Measurements from ENCODE around the gene TRUB1.

The TRUB1 gene

GRCh38 chr10:114996542-114996941 is 58.5 kb downstream of the TRUB1 start:
- no peak overlapping the region for H2BK12ac ChIP-seq (ENCODE audit: low read length in 2 of 2)
- no peak overlapping the region for H2AFZ ChIP-seq (ENCODE audit: low read depth, low read length)

GRCh38 chr10:114998993-114999392 is 61.0 kb downstream of the TRUB1 start:
- H3K4me1 ChIP-seq (ENCODE audit: control insufficient read depth, insufficient read depth, low read depth, low read length), result peaks cover 8% of the 10 kb centered on the region
- no peak overlapping the region for H2AFZ ChIP-seq (ENCODE audit: low read depth, low read length)
- WGBS, result 94% methylated on average over 7 of the region's 7 CpGs
- no peaks in the 10 kb centered on the region for H3K27me3 ChIP-seq (ENCODE audit: control insufficient read depth in 1 of 2, insufficient read depth in 1 of 2, low read length in 2 of 2)
- H3K36me3 ChIP-seq (ENCODE audit: control insufficient read depth in 1 of 2, insufficient read depth in 2 of 2, low read depth in 1 of 2, low read length in 2 of 2), result peaks cover 0 to 4% of the 10 kb centered on the region in 2 experiments
- H3K4me3 ChIP-seq (ENCODE audit: insufficient read depth in 1 of 2, low read depth in 1 of 2, low read length in 2 of 2), result no peak overlapping the region
- no peak overlapping the region for H3K14ac ChIP-seq (ENCODE audit: low read length in 2 of 2)
- peak overlapping the region; percentile 88 for H2AK5ac ChIP-seq (ENCODE audit: low read length, severe bottlenecking)
- no peaks in the 10 kb centered on the region for H3K79me1 ChIP-seq (replicated peaks; ENCODE audit: low read length, poor library complexity, severe bottlenecking)
- no peak overlapping the region for H2BK120ac ChIP-seq (ENCODE audit: low read depth, low read length)
- H2BK15ac ChIP-seq (ENCODE audit: low read depth, poor library complexity, severe bottlenecking), result no peak overlapping the region
- no peak overlapping the region for H2BK5ac ChIP-seq (ENCODE audit: low read depth, low read length, poor library complexity, severe bottlenecking)
- H3K9ac ChIP-seq (ENCODE audit: low read length), result no peak overlapping the region
- peak overlapping the region in 1 of 2 experiments; percentile 33 for H2BK12ac ChIP-seq (ENCODE audit: low read length in 2 of 2)
- H3K27ac ChIP-seq (ENCODE audit: low read length, poor library complexity, severe bottlenecking), result no peak overlapping the region
- no peak overlapping the region for H3K4me2 ChIP-seq (ENCODE audit: low read length, poor library complexity, severe bottlenecking)
- H3K4ac ChIP-seq (ENCODE audit: low read depth in 1 of 2, low read length in 2 of 2), result no peak overlapping the region
- peak overlapping the region in 1 of 2 experiments; percentile 5 for H3K18ac ChIP-seq (ENCODE audit: low read depth in 1 of 2, low read length in 2 of 2)
- H4K91ac ChIP-seq (ENCODE audit: low read length), result no peak overlapping the region
- DNase-seq, result no peak
- H3K23ac ChIP-seq (ENCODE audit: low read length in 2 of 2), result no peak overlapping the region
- H4K8ac ChIP-seq (ENCODE audit: low read length), result no peak overlapping the region
- no peaks in the 10 kb centered on the region for H3K9me3 ChIP-seq (ENCODE audit: control insufficient read depth, low read length)

More at GRCh38 chr10:114996542-114996941, 58.5 kb downstream of the TRUB1 start:
- peak; percentile 54 for DNase-seq
- Histone ChIP-seq H3K4me2 (ENCODE audit: low read length, poor library complexity, severe bottlenecking) (no peak overlapping the region), H3K14ac (ENCODE audit: low read length in 2 of 2) (no peak overlapping the region), H3K9ac (ENCODE audit: low read length) (no peak overlapping the region), H4K8ac (ENCODE audit: low read length) (no peak overlapping the region), H3K36me3 (ENCODE audit: control insufficient read depth in 1 of 2, insufficient read depth in 2 of 2, low read depth in 1 of 2, low read length in 2 of 2) (peaks cover 0 to 4% of the 10 kb centered on the region in 2 experiments), H2BK15ac (ENCODE audit: low read depth, poor library complexity, severe bottlenecking) (no peak overlapping the region), H3K27ac (ENCODE audit: low read length, poor library complexity, severe bottlenecking) (no peak overlapping the region), H2AK5ac (ENCODE audit: low read length, severe bottlenecking) (no peak overlapping the region), H3K18ac (ENCODE audit: low read depth in 1 of 2, low read length in 2 of 2) (no peak overlapping the region), H3K23ac (ENCODE audit: low read length in 2 of 2) (no peak overlapping the region), H4K91ac (ENCODE audit: low read length) (no peak overlapping the region), H3K4me1 (ENCODE audit: control insufficient read depth, insufficient read depth, low read depth, low read length) (peaks cover 8% of the 10 kb centered on the region), H3K79me1 (replicated peaks; ENCODE audit: low read length, poor library complexity, severe bottlenecking) (peaks cover 3% of the 10 kb centered on the region), H3K9me3 (ENCODE audit: control insufficient read depth, low read length) (no peaks in the 10 kb centered on the region), H3K4me3 (ENCODE audit: insufficient read depth in 1 of 2, low read depth in 1 of 2, low read length in 2 of 2) (no peak overlapping the region), H3K4ac (ENCODE audit: low read depth in 1 of 2, low read length in 2 of 2) (no peak overlapping the region), H2BK120ac (ENCODE audit: low read depth, low read length) (no peak overlapping the region), H2BK5ac (ENCODE audit: low read depth, low read length, poor library complexity, severe bottlenecking) (no peak overlapping the region), H3K27me3 (ENCODE audit: control insufficient read depth in 1 of 2, insufficient read depth in 1 of 2, low read length in 2 of 2) (no peaks in the 10 kb centered on the region)
- 76% methylated on average over 1 of the region's 4 CpGs for WGBS

- WGBS, result 76% methylated on average over 13 of the region's 13 CpGs
Measured at GRCh38 chr10:115001506-115002381, 63.7 kb downstream of the TRUB1 start.

GRCh38 chr10:115003396-115003795 is 65.4 kb downstream of the TRUB1 start:
- Histone ChIP-seq H3K27ac (ENCODE audit: low read length, poor library complexity, severe bottlenecking) (no peak overlapping the region), H3K4me2 (ENCODE audit: low read length, poor library complexity, severe bottlenecking) (no peak overlapping the region), H2BK12ac (ENCODE audit: low read length in 2 of 2) (no peak overlapping the region), H3K4me1 (ENCODE audit: control insufficient read depth, insufficient read depth, low read depth, low read length) (peaks cover 5% of the 10 kb centered on the region), H3K23ac (ENCODE audit: low read length in 2 of 2) (no peak overlapping the region), H3K4me3 (ENCODE audit: insufficient read depth in 1 of 2, low read depth in 1 of 2, low read length in 2 of 2) (no peak overlapping the region), H2BK5ac (ENCODE audit: low read depth, low read length, poor library complexity, severe bottlenecking) (no peak overlapping the region), H3K27me3 (ENCODE audit: control insufficient read depth in 1 of 2, insufficient read depth in 1 of 2, low read length in 2 of 2) (peaks cover 0 to 3% of the 10 kb centered on the region in 2 experiments), H3K4ac (ENCODE audit: low read depth in 1 of 2, low read length in 2 of 2) (no peak overlapping the region), H3K14ac (ENCODE audit: low read length in 2 of 2) (no peak overlapping the region), H2AK5ac (ENCODE audit: low read length, severe bottlenecking) (no peak overlapping the region), H3K79me1 (replicated peaks; ENCODE audit: low read length, poor library complexity, severe bottlenecking) (no peaks in the 10 kb centered on the region), H2AFZ (ENCODE audit: low read depth, low read length) (no peak overlapping the region), H3K9ac (ENCODE audit: low read length) (no peak overlapping the region), H2BK120ac (ENCODE audit: low read depth, low read length) (no peak overlapping the region), H4K91ac (ENCODE audit: low read length) (no peak overlapping the region), H3K18ac (ENCODE audit: low read depth in 1 of 2, low read length in 2 of 2) (no peak overlapping the region), H2BK15ac (ENCODE audit: low read depth, poor library complexity, severe bottlenecking) (no peak overlapping the region), H4K8ac (ENCODE audit: low read length) (no peak overlapping the region), H3K9me3 (ENCODE audit: control insufficient read depth, low read length) (no peaks in the 10 kb centered on the region), H3K36me3 (ENCODE audit: control insufficient read depth in 1 of 2, insufficient read depth in 2 of 2, low read depth in 1 of 2, low read length in 2 of 2) (no peaks in the 10 kb centered on the region)
- DNase-seq, result no peak
- 94% methylated on average over 2 of the region's 2 CpGs for WGBS

More at GRCh38 chr10:115001506-115002381, 63.7 kb downstream of the TRUB1 start:
- Histone ChIP-seq H3K79me1 (replicated peaks; ENCODE audit: low read length, poor library complexity, severe bottlenecking) (no peaks in the 10 kb centered on the region), H3K4me1 (ENCODE audit: control insufficient read depth, insufficient read depth, low read depth, low read length) (peaks cover 3% of the 10 kb centered on the region), H3K27me3 (ENCODE audit: control insufficient read depth in 1 of 2, insufficient read depth in 1 of 2, low read length in 2 of 2) (peaks cover 0 to 3% of the 10 kb centered on the region in 2 experiments), H2BK5ac (ENCODE audit: low read depth, low read length, poor library complexity, severe bottlenecking) (no peak overlapping the region), H3K36me3 (ENCODE audit: control insufficient read depth in 1 of 2, insufficient read depth in 2 of 2, low read depth in 1 of 2, low read length in 2 of 2) (no peaks in the 10 kb centered on the region), H2BK15ac (ENCODE audit: low read depth, poor library complexity, severe bottlenecking) (no peak overlapping the region), H2BK12ac (ENCODE audit: low read length in 2 of 2) (peak overlapping the region; percentile 14 to 42), H2AK5ac (ENCODE audit: low read length, severe bottlenecking) (no peak overlapping the region), H4K91ac (ENCODE audit: low read length) (no peak overlapping the region), H3K4me2 (ENCODE audit: low read length, poor library complexity, severe bottlenecking) (peak overlapping the region; percentile 40), H3K23ac (ENCODE audit: low read length in 2 of 2) (no peak overlapping the region), H4K8ac (ENCODE audit: low read length) (no peak overlapping the region), H3K9ac (ENCODE audit: low read length) (peak overlapping the region; percentile 39), H2AFZ (ENCODE audit: low read depth, low read length) (no peak overlapping the region), H2BK120ac (ENCODE audit: low read depth, low read length) (no peak overlapping the region), H3K4me3 (ENCODE audit: insufficient read depth in 1 of 2, low read depth in 1 of 2, low read length in 2 of 2) (peak overlapping the region in 1 of 2 experiments; percentile 69), H3K14ac (ENCODE audit: low read length in 2 of 2) (peak overlapping the region in 1 of 2 experiments; percentile 59), H3K4ac (ENCODE audit: low read depth in 1 of 2, low read length in 2 of 2) (peak overlapping the region in 1 of 2 experiments; percentile 50), H3K9me3 (ENCODE audit: control insufficient read depth, low read length) (no peaks in the 10 kb centered on the region), H3K18ac (ENCODE audit: low read depth in 1 of 2, low read length in 2 of 2) (peak overlapping the region in 1 of 2 experiments; percentile 30), H3K27ac (ENCODE audit: low read length, poor library complexity, severe bottlenecking) (peak overlapping the region; percentile 41)
- peak; percentile 24 for DNase-seq

All from mesenchymal stem cell (in vitro differentiated cells and primary cell).